ENCODE results near the gene DENND1A.

GRCh38 chr9:123556464-123557435, 373.2 kb downstream of the DENND1A start:
- TF ChIP-seq BHLHE40 (IDR thresholded peaks at IDR 0.05; ENCODE audit: low read length), result no peak
- TF ChIP-seq CCAR2 (optimal IDR thresholded peaks at IDR 0.05; ENCODE audit: low read depth, low read length), result no peak
- TF ChIP-seq, protein P1, sequence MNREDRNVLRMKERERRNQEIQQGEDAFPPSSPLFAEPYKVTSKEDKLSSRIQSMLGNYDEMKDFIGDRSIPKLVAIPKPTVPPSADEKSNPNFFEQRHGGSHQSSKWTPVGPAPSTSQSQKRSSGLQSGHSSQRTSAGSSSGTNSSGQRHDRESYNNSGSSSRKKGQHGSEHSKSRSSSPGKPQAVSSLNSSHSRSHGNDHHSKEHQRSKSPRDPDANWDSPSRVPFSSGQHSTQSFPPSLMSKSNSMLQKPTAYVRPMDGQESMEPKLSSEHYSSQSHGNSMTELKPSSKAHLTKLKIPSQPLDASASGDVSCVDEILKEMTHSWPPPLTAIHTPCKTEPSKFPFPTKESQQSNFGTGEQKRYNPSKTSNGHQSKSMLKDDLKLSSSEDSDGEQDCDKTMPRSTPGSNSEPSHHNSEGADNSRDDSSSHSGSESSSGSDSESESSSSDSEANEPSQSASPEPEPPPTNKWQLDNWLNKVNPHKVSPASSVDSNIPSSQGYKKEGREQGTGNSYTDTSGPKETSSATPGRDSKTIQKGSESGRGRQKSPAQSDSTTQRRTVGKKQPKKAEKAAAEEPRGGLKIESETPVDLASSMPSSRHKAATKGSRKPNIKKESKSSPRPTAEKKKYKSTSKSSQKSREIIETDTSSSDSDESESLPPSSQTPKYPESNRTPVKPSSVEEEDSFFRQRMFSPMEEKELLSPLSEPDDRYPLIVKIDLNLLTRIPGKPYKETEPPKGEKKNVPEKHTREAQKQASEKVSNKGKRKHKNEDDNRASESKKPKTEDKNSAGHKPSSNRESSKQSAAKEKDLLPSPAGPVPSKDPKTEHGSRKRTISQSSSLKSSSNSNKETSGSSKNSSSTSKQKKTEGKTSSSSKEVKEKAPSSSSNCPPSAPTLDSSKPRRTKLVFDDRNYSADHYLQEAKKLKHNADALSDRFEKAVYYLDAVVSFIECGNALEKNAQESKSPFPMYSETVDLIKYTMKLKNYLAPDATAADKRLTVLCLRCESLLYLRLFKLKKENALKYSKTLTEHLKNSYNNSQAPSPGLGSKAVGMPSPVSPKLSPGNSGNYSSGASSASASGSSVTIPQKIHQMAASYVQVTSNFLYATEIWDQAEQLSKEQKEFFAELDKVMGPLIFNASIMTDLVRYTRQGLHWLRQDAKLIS (CRISPR knock-in tag; IDR thresholded peaks at IDR 0.05), result no peak
- no peak for TF ChIP-seq U2AF2 (IDR thresholded peaks at IDR 0.05; ENCODE audit: low read depth, low read length)
- no peak for TF ChIP-seq ZNF615 (CRISPR knock-in tag; IDR thresholded peaks at IDR 0.05; ENCODE audit: borderline replicate concordance)
- no peak for TF ChIP-seq CTCF (CRISPR knock-in tag; IDR thresholded peaks at IDR 0.05)
- no peak for TF ChIP-seq CHCHD3 (CRISPR knock-in tag; IDR thresholded peaks at IDR 0.05)
- TF ChIP-seq, protein P2, sequence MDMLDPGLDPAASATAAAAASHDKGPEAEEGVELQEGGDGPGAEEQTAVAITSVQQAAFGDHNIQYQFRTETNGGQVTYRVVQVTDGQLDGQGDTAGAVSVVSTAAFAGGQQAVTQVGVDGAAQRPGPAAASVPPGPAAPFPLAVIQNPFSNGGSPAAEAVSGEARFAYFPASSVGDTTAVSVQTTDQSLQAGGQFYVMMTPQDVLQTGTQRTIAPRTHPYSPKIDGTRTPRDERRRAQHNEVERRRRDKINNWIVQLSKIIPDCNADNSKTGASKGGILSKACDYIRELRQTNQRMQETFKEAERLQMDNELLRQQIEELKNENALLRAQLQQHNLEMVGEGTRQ (IDR thresholded peaks at IDR 0.05; ENCODE audit: low read depth, low read length), result no peak
- TF ChIP-seq, protein P2 (CRISPR knock-in tag; IDR thresholded peaks at IDR 0.05; ENCODE audit: borderline replicate concordance), result no peak
- TF ChIP-seq SUZ12 (IDR thresholded peaks at IDR 0.05; ENCODE audit: low read depth, low read length), result no peak
- no peak for TF ChIP-seq MZF1 (CRISPR knock-in tag; IDR thresholded peaks at IDR 0.05; ENCODE audit: borderline replicate concordance)
- TF ChIP-seq ZFP36L1 (CRISPR knock-in tag; IDR thresholded peaks at IDR 0.05), result no peak
- TF ChIP-seq HNRNPH1 (optimal IDR thresholded peaks at IDR 0.05; ENCODE audit: low read depth, low read length), result no peak
